Tibial nerve (tissue), 3 donors: Measurements from ENCODE around the gene MOCS1.

Experiments
- CTCF ChIP-seq, 5 experiments: fragments of 200-600 bp in 3 of 5; fragments of 450-650 bp in 2 of 5; sonication (generic) in 3 of 5; IDR thresholded peaks; one replicate each; pipeline ENCODE4 v1.5.1; 2016 to 2019; ENCODE audit warnings: antibody characterized with exemption in 5 of 5, mild to moderate bottlenecking in 3 of 5, moderate library complexity in 2 of 5
- POLR2A ChIP-seq, 2 donors: fragments of 450-650 bp; IDR thresholded peaks; one replicate each; pipeline ENCODE4 v1.6.1; 2017; ENCODE audit warnings: antibody characterized with exemption in 2 of 2, mild to moderate bottlenecking in 2 of 2, moderate library complexity in 2 of 2

GRCh38 chr6:39983193-39983592 lies 48.9 kb upstream of the MOCS1 start:
- TF ChIP-seq CTCF (IDR thresholded peaks at IDR 0.05) (no peak), POLR2A (IDR thresholded peaks at IDR 0.05) (no peak)
